HuH-7 (cell line): Measurements from ENCODE around the gene LMO7.

ENCODE experiments used
- DNase-seq: peaks from one replicate; pipeline ENCODE4 v3.0.0; 2011; ENCODE audit warnings: low spot score

The LMO7 gene

GRCh38 chr13:75801388-75801945 is 165.3 kb downstream of the LMO7 start:
- DNase-seq: no peak

DNA sequence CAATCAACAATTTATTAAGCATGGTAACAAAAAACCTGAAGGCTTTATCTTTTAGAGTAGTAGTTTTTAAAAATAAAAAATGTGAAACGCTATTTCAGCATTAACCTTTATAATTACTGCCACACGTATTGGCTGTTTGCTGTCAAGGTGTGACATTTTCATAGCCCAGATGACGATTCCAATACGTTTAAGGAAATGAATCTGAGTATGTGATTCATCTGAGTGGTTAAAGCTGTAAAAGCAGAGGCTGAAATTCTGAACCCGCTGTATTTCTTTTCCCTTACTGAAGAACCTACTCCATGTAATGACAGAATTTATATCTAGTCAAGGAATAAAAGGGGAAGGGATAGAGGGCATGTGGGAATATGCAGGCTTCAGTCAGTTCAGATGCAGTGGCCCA is 166.0 kb downstream of the LMO7 start:
- no peak for DNase-seq

DNA sequence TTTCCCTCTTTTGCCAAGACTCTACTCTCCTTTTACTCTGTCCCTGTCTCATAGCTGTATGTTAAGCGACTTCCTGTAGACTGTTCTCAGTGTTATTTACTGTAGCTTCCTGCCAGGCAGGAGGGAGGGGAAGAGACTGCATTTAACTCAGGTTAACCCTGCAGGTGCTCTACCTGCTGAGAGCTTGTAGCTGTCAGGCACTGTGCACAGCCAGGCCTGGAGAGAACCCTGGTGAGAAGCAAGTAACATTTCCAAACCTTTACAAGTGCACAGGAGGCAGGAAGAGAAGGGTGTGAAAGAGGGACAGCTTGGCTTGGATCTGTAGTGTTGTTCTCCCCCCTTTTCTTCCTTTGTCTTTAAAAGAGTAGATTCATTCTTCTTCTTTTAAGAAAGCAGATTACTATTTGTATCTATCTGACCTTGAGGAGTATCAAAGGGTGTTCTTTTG is 167.1 kb downstream of the LMO7 start:
- DNase-seq: no peak

- no peak for DNase-seq
Observed at GRCh38 chr13:75804054-75804453, 167.9 kb downstream of the LMO7 start.

DNA sequence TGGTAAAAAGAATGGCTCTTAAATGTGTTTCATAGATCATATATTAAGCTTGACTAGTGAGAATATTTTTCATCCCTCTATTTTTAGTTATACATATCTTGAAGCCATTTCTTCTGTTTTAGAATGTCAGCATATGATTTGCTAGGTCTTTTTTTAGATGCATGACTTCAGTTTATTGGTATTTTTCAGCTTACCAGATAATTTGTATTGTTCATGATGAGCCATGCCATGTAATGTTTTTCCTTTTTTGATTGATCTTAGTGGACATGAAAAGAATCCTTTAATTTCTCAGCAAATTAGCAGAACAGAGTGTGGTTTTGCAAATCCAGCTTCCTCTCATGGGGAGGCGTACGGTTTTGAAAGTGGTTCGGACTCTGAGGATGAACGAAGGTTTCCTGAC is 168.5 kb downstream of the LMO7 start:
- no peak for DNase-seq

DNA sequence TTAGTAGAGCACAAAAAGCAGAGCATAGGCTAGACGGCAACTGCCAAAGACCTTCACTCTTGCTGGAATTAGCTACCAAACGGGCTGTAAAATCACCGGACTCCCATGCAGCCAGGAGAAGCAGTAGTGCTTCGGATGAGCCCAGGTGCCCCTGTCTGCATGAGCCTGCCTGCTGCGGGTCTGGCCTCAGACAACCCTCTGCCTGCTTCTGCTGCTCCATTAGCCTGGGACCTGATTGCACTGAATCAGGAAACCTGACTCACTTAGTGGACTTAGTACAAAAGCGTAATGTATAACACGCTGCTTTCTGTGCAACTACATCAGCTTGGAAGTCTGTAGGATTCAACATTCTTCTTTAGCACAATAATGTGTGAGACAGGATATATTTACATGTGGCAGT is 170.0 kb downstream of the LMO7 start:
- no peak for DNase-seq

DNA sequence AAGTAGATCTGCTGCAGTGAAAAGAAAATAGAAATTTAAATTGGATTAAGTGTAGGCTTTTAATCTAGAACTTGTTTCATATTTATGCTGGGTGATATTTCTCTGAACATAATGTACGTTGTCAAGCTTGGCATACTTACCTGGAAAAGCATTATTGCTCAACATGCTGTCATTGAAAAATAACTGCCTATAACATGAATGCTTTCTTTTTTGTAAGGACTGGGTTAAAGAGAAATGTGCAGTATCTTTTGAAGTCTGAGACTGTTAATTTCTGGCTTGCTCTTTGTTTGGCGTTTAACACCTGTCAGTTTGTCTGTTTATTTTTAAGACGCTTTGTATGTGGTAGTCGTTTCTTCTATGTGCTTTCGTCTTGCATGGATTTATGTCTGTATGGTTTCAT is 175.2 kb downstream of the LMO7 start:
- DNase-seq: no peak

DNA sequence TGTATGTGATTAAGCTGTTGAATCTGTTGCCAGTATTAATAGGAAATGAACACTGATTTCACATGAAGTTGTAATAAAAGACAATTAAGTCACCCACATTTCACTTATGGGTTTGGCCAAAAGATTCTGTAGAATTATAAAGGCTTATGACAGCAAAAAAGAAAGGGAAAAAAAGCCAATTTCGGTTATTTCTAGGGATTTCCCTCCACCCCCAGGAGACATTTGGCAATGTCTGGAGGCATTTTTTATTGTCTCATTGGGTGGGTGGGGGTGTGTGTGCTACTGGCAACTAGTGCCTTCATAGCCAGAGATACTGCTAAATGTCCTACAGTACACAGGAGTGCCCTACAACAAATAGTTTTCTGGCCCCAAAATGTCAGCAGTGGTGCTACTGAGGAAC is 175.7 kb downstream of the LMO7 start:
- DNase-seq: no peak

GRCh38 chr13:75812751-75813181 is 176.6 kb downstream of the LMO7 start:
- no peak for DNase-seq

GRCh38 chr13:75813323-75813722 is 177.2 kb downstream of the LMO7 start:
- DNase-seq: no peak

- DNase-seq: no peak
Observed at GRCh38 chr13:75818179-75818967, 182.2 kb downstream of the LMO7 start.

DNA sequence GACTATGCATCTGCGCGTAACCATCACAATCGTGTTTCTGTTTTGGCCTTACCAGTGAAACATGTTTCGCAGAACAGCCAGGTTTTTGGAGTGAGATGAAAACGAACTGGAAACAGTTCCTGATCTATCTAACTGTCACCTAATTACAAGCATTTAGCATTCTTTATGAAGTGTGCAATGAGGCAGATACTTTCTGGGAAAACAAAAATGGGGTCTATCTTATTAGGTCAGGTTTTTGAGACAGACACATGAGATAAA is 182.8 kb downstream of the LMO7 start:
- DNase-seq: no peak

DNA sequence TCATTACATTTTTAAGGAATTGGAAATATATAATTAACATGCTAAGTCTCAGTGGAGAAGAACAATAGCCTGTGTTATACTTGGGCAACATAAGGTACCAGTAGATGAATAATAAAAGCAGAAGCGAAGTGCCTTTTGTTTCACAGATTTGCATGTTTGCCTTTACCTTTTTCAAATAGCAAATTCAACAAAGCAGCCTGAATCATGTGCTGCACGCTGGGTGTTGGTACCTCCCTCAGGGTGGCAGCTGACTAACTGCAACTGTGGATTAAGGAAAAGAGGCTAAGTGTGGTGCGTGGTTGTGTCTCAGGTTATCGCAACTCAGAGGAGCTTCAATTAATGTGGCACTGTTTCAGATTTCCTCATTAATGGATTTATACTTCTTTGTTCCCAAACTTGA is 189.0 kb downstream of the LMO7 start:
- DNase-seq: no peak

DNA sequence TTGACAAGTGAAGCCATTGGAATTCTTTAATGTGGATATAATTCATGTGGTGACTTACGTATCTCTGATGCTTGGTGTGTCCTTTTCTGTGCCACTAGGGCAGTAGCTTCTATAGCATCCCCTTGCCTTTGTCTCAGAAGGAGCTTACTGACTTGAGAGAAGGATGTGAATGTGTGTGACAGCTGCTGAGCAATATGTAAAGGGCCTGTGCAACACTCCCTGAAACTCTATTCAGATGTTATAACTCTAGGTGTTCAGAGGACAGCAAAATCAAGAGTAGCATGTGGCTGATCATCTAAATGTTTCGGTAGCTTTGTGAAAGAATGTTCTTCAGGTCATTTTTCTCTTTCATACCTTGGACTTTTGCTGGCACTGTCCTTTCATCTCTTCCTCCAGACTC is 189.5 kb downstream of the LMO7 start:
- DNase-seq: no peak

- DNase-seq: no peak
Observed at GRCh38 chr13:75826391-75826790, 190.3 kb downstream of the LMO7 start.

DNA sequence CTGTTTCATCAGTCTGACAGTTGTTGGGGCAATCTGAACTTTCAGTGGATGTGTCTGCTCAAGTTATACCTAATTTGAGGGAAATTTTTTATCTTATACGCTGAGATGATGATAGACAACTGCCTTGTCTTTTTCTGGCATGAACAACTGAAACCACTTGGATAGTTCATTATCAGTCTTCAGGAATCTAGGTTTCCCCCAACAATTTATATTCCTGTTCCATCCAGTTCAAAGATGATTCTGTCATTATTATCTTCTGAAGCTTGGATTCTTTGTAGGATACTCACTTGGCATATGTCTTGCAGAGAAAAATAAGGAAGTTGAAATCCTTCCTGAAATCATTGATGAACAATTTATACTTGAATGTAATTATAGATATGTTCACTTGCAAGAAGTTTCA is 193.7 kb downstream of the LMO7 start:
- DNase-seq: no peak

GRCh38 chr13:75830842-75831241 is 194.7 kb downstream of the LMO7 start:
- DNase-seq: no peak

DNA sequence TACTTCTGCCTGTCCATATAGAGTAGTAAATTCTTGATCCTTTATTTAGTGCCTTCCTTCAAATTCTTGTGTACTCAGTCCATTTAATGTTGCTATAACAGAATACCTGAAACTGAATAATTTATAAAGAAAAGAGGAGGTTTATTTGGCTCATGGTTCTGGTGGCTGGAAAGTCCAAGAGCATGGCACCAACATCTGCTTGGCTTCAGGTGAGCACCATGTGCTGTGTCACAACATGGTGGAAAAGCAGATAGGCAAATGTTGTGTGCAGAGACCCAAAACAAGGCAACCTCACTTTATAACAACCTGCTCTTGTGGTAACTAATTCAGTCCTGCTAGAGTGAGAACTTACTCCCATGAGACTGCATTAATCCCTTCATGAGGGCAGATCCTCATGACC is 195.3 kb downstream of the LMO7 start:
- no peak for DNase-seq

- no peak for DNase-seq
Observed at GRCh38 chr13:75832812-75833211, 196.7 kb downstream of the LMO7 start.

DNA sequence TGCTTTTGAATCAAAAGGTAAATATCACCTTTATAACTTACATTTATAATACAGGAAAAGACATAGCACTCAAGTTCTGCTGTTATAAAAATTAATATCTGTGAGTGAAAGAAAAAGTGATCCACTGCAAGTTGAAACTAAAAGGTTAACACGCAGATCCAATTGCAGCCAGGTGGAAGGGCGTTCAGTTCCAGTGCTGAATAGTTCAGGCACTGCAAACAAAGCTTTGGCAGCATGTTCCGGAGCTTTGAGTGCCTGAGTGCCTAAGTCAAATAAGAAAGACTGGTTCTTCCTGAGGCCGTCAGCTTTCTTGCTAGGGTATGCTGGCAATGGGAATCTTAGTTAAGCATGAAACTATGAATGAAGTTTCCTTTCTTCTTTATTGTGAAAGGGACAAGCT is 200.3 kb downstream of the LMO7 start:
- DNase-seq: no peak

GRCh38 chr13:75838366-75839005 is 202.4 kb downstream of the LMO7 start:
- DNase-seq: no peak

DNA sequence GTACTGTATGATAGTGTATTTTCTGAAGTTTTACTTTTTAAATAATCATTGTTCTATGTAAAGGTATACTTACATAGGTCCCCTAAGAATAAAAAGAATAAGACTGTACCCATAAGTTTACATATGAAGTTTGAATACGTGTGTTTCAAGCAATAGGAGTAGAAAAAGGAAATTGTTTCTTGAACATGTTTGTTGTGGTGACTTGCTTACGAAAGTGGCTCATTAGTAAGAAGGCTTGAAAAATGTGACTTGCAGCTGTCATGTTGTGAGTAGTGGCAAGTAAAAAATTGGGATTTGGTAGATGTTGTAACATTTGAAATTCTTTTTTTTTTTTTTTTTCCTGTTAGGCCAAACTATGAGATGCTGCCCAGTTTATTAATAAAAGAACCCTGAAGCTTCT is 203.3 kb downstream of the LMO7 start:
- DNase-seq: no peak

DNA sequence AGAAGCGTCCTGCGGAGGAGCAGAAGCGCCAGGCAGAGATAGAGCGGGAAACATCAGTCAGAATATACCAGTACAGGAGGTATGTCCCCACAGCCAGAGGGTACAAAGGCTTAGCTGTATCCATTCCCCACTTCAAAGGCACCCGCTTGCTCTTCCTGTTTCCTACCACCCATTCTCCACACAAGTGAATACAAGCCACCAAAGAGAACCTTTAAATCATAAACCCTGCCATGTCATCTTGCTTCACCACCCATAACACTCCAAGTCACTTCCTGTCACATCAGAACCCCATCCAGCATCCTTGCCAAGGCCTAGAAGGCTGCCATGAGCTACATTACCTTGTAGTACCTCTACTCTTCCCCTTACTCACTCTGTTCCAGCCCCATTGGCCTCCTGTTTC is 205.8 kb downstream of the LMO7 start:
- no peak for DNase-seq

- DNase-seq: no peak
Observed at GRCh38 chr13:75843074-75843473, 206.9 kb downstream of the LMO7 start.
